H1 (cell line): Measurements from ENCODE around the gene BAIAP2. TPM values are rescaled to one million over a fixed set of nuclear protein-coding genes. Genes with fewer than 3 reads are reported as not detected.
A peak's percentile ranks its signal among the peaks of the same experiment; 100 is the strongest.

ENCODE experiments used
- CTCF ChIA-PET: fragments of 300-600 bp; sonication (Branson Sonifier 250); formaldehyde crosslinking; loops from one replicate; lab custom pipeline; 2021; ENCODE audit not compliant: partially characterized antibody; lab: Charles Lee
- POLR2A ChIA-PET: fragments of 300-600 bp; sonication (Branson Sonifier 250); formaldehyde crosslinking; loops from one replicate; lab custom pipeline; 2021; ENCODE audit warnings: inconsistent platforms; ENCODE audit not compliant: partially characterized antibody; lab: Charles Lee
- DNase-seq, 2 experiments: peaks; one replicate each; pipeline versions ENCODE4 v3.0.0 to v3.0.0-alpha.2; 2010 to 2022; ENCODE audit warnings: low spot score in 2 of 2, low read depth in 1 of 2, mixed read lengths in 1 of 2
- FAIRE-seq: peaks from 2 replicates; lab custom pipeline; 2011; peaks lifted over from hg19 to GRCh38; lab: Jason Lieb, UNC
- H2AFZ ChIP-seq: 2 replicates; pipeline ENCODE4 v1.8.1; 2012; ENCODE audit warnings: low read length, inconsistent platforms
- H2AK5ac ChIP-seq: 2 replicates; pipeline ENCODE4 v1.6.1; 2013; ENCODE audit warnings: low read depth, low read length
- H2BK120ac ChIP-seq: replicated peaks from 2 replicates; pipeline ENCODE3; 2013; ENCODE audit warnings: low read depth, low read length, inconsistent platforms
- H2BK12ac ChIP-seq: 2 replicates; pipeline ENCODE4 v1.6.1; 2013; ENCODE audit warnings: low read depth, low read length
- H2BK15ac ChIP-seq: 2 replicates; pipeline ENCODE4 v1.6.1; 2013; ENCODE audit warnings: low read length
- H2BK20ac ChIP-seq: 2 replicates; pipeline ENCODE4 v1.6.1; 2013; ENCODE audit warnings: low read length
- H2BK5ac ChIP-seq: 2 replicates; pipeline ENCODE4 v1.6.1; 2013; ENCODE audit warnings: low read depth, low read length
- H3K14ac ChIP-seq: 2 replicates; pipeline ENCODE4 v1.6.1; 2013; ENCODE audit warnings: inconsistent platforms; ENCODE audit not compliant: insufficient read length
- H3K18ac ChIP-seq: 2 replicates; pipeline ENCODE4 v1.6.1; 2013; ENCODE audit warnings: low read length; ENCODE audit errors: extremely low read depth
- H3K23ac ChIP-seq: 2 replicates; pipeline ENCODE4 v1.6.1; 2013; ENCODE audit warnings: inconsistent platforms; ENCODE audit not compliant: insufficient read length
- H3K23me2 ChIP-seq: 2 replicates; pipeline ENCODE4 v1.6.1; 2013; ENCODE audit warnings: low read depth, low read length
- H3K27ac ChIP-seq: 2 replicates; pipeline ENCODE4 v1.6.1; 2011; ENCODE audit warnings: low read depth, low read length, inconsistent platforms
- H3K27me3 ChIP-seq, 4 experiments: replicated peaks in 1 of 4; 1 replicate in 1 of 4; 2 replicates in 3 of 4; pipeline versions ENCODE4 v1.6.1 to v1.8.1; 2011 to 2013; ENCODE audit warnings: low read length in 3 of 4, mild to moderate bottlenecking in 3 of 4, inconsistent platforms in 2 of 4, mixed read lengths in 2 of 4, moderate library complexity in 1 of 4; ENCODE audit not compliant: control insufficient read depth in 3 of 4, insufficient read depth in 3 of 4; ENCODE audit errors: extremely low read depth in 1 of 4
- H3K36me3 ChIP-seq, 4 experiments: 2 replicates each; pipeline versions ENCODE4 v1.6.1 to v1.8.1; 2011 to 2013; ENCODE audit warnings: mild to moderate bottlenecking in 4 of 4, low read length in 3 of 4, moderate library complexity in 2 of 4, control low read depth in 1 of 4, inconsistent platforms in 1 of 4; ENCODE audit not compliant: insufficient read depth in 4 of 4, control insufficient read depth in 2 of 4
- H3K4ac ChIP-seq: replicated peaks from 2 replicates; pipeline ENCODE3; 2013; ENCODE audit warnings: low read length, low read depth, mixed read lengths, inconsistent platforms; ENCODE audit not compliant: insufficient read length
- H3K4me1 ChIP-seq, 4 experiments: replicated peaks in 1 of 4; 1 replicate in 1 of 4; 2 replicates in 3 of 4; pipeline versions ENCODE4 v1.6.1 to v1.8.1; 2011 to 2013; ENCODE audit warnings: low read length in 3 of 4, inconsistent platforms in 2 of 4, mixed read lengths in 1 of 4; ENCODE audit not compliant: insufficient read depth in 4 of 4, control insufficient read depth in 3 of 4
- H3K4me2 ChIP-seq, 2 experiments: 2 replicates each; pipeline versions ENCODE4 v1.6.1 to v1.8.1; 2011 to 2013; ENCODE audit warnings: low read depth in 2 of 2, low read length in 2 of 2, control low read depth in 1 of 2, inconsistent platforms in 1 of 2, mild to moderate bottlenecking in 1 of 2; ENCODE audit not compliant: insufficient read depth in 1 of 2
- H3K4me3 ChIP-seq, 4 experiments: fragments of 200-600, 300-600 bp in 1 of 4; sonication (generic), shearing (Covaris generic), sonication (Bioruptor Twin) in 1 of 4; 2 replicates each; pipeline versions ENCODE4 v1.5.1 to v1.8.1; 2011 to 2016; ENCODE audit warnings: low read length in 4 of 4, low read depth in 3 of 4, control low read depth in 2 of 4, inconsistent platforms in 2 of 4, mild to moderate bottlenecking in 2 of 4, mixed read lengths in 1 of 4, moderate library complexity in 1 of 4; ENCODE audit not compliant: insufficient read depth in 2 of 4; ENCODE audit errors: extremely low read depth in 1 of 4
- H3K56ac ChIP-seq: replicated peaks from 2 replicates; pipeline ENCODE3; 2013; ENCODE audit warnings: low read depth, mild to moderate bottlenecking, mixed read lengths, low read length, inconsistent platforms; ENCODE audit not compliant: insufficient read length
- H3K79me1 ChIP-seq: 2 replicates; pipeline ENCODE4 v1.6.1; 2013; ENCODE audit warnings: low read depth, low read length, control low read depth
- H3K79me2 ChIP-seq, 2 experiments: 2 replicates each; pipeline versions ENCODE4 v1.6.1 to v1.8.1; 2012 to 2013; ENCODE audit warnings: low read length in 2 of 2, mild to moderate bottlenecking in 2 of 2, inconsistent platforms in 1 of 2; ENCODE audit not compliant: insufficient read depth in 2 of 2, control insufficient read depth in 1 of 2
- H3K9ac ChIP-seq, 4 experiments: replicated peaks in 1 of 4; 1 replicate in 1 of 4; 2 replicates in 3 of 4; pipeline versions ENCODE4 v1.6.1 to v1.8.1; 2011 to 2013; ENCODE audit warnings: low read depth in 3 of 4, low read length in 3 of 4, control low read depth in 2 of 4, mild to moderate bottlenecking in 2 of 4, moderate library complexity in 2 of 4, inconsistent platforms in 1 of 4; ENCODE audit errors: extremely low read depth in 1 of 4
- H3K9me3 ChIP-seq, 2 experiments: 2 replicates each; pipeline versions ENCODE4 v1.6.1 to v1.8.1; 2012 to 2013; ENCODE audit warnings: mild to moderate bottlenecking in 2 of 2, moderate library complexity in 2 of 2, control low read depth in 1 of 2, inconsistent platforms in 1 of 2, low read depth in 1 of 2, low read length in 1 of 2, mixed read lengths in 1 of 2; ENCODE audit not compliant: insufficient read depth in 2 of 2
- H4K20me1 ChIP-seq, 2 experiments: replicated peaks in 1 of 2; 2 replicates each; pipeline versions ENCODE3 to v1.8.1; 2011 to 2013; ENCODE audit warnings: inconsistent platforms in 2 of 2, low read length in 2 of 2, mild to moderate bottlenecking in 1 of 2; ENCODE audit not compliant: insufficient read depth in 2 of 2, control insufficient read depth in 1 of 2
- H4K5ac ChIP-seq: 2 replicates; pipeline ENCODE4 v1.6.1; 2013; ENCODE audit warnings: low read length, low read depth, mixed read lengths, inconsistent platforms; ENCODE audit not compliant: insufficient read length
- H4K8ac ChIP-seq: 2 replicates; pipeline ENCODE4 v1.8.0; 2013; ENCODE audit warnings: mild to moderate bottlenecking, moderate library complexity, low read length, inconsistent platforms; ENCODE audit not compliant: insufficient read depth; ENCODE audit errors: extremely low read depth
- H4K91ac ChIP-seq: replicated peaks from 2 replicates; pipeline ENCODE3; 2013; ENCODE audit warnings: low read length, mixed read lengths, inconsistent platforms; ENCODE audit not compliant: insufficient read length
- CTBP2 ChIP-seq: IDR thresholded peaks from 2 replicates; pipeline ENCODE4 v1.7.0; 2011; ENCODE audit warnings: borderline replicate concordance, mild to moderate bottlenecking, moderate library complexity, mixed read lengths, low read length; ENCODE audit not compliant: insufficient read depth, insufficient read length
- KDM4A ChIP-seq: IDR thresholded peaks from one replicate; pipeline ENCODE4 v1.7.1; 2012; ENCODE audit warnings: low read depth, mild to moderate bottlenecking, moderate library complexity, low read length, inconsistent platforms; ENCODE audit not compliant: severe bottlenecking
- SIN3A ChIP-seq, 2 experiments: IDR thresholded peaks in 1 of 2; conservative IDR thresholded peaks in 1 of 2; 2 replicates each; pipeline ENCODE4 v1.6.1; 2011 to 2012; ENCODE audit warnings: low read length in 2 of 2, improper control_type of control experiment in 1 of 2, low read depth in 1 of 2, mild to moderate bottlenecking in 1 of 2
- SP2 ChIP-seq: IDR thresholded peaks from 2 replicates; pipeline ENCODE4 v1.6.1; 2012; ENCODE audit warnings: mild to moderate bottlenecking, low read length, inconsistent platforms
- SP4 ChIP-seq: IDR thresholded peaks from 2 replicates; pipeline ENCODE4 v1.6.1; 2012; ENCODE audit warnings: low read length, inconsistent platforms
- WGBS, 2 experiments: shearing (Covaris generic) in 1 of 2; methylation state at CpG; one replicate each; pipeline versions ENCODE4 v1.1.6 to v1.1.7; 2013 to 2015; ENCODE audit warnings: low lambda C conversion rate in 2 of 2, mixed read lengths in 2 of 2, inconsistent platforms in 1 of 2, low coverage in 1 of 2, missing lambda C conversion rate in 1 of 2; ENCODE audit not compliant: insufficient replicate concordance in 2 of 2, insufficient coverage in 1 of 2, insufficient read length in 1 of 2; ENCODE audit errors: extremely low coverage in 1 of 2, missing lambda C conversion rate in 1 of 2; 5-methylcytosine and 5-hydroxymethylcytosine counted together
- long read RNA-seq, 2 experiments: library from RNA in 1 of 2; library from capped mRNA in 1 of 2; stranded (forward); transcript quantifications; one replicate each; pipeline ENCODE4 v2.0.0, GENCODE V29; 2021; ENCODE audit warnings: inconsistent platforms in 1 of 2
- polyA minus RNA-seq, 3 experiments: library from RNA; depleted of rRNA, polyadenylated mRNA; stranded (reverse); fragments of >200 nt; gene quantifications; 1 replicate in 2 of 3; 2 replicates in 1 of 3; pipeline ENCODE4 v1.2.3, GENCODE V29; 2011
- polyA plus RNA-seq, 7 experiments: library from polyadenylated mRNA; depleted of rRNA in 3 of 7; stranded (reverse) in 5 of 7; unstranded in 2 of 7; fragments of >200 nt in 5 of 7; fragments of 200-250 nt in 2 of 7; gene quantifications; 1 replicate in 5 of 7; 2 replicates in 1 of 7; 4 replicates in 1 of 7; pipeline versions ENCODE4 v1.2.1 to v1.2.3, GENCODE V29; 2011 to 2013; ENCODE audit warnings: missing spikeins in 2 of 7, mixed read lengths in 2 of 7
- total RNA-seq: library from RNA; stranded (reverse); fragmentation: NEBNext Ultra II Directional; extraction: Animal tissue kit (Norgen Biotek cat#: 25700); gene quantifications from 2 replicates; pipeline ENCODE4 v1.2.1, GENCODE V29; 2021

The BAIAP2 gene, protein sequence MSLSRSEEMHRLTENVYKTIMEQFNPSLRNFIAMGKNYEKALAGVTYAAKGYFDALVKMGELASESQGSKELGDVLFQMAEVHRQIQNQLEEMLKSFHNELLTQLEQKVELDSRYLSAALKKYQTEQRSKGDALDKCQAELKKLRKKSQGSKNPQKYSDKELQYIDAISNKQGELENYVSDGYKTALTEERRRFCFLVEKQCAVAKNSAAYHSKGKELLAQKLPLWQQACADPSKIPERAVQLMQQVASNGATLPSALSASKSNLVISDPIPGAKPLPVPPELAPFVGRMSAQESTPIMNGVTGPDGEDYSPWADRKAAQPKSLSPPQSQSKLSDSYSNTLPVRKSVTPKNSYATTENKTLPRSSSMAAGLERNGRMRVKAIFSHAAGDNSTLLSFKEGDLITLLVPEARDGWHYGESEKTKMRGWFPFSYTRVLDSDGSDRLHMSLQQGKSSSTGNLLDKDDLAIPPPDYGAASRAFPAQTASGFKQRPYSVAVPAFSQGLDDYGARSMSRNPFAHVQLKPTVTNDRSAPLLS
- total RNA-seq (18.4 and 22.8 TPM in 2 replicates), polyA plus RNA-seq (2011; rRNA removed) (10.0 and 19.8 TPM in 2 replicates), polyA minus RNA-seq (2011; rRNA and poly(A)+ RNA removed) (9.6 and 11.6 TPM in 2 replicates)
- polyA plus RNA-seq (2011; cell fraction: cytosol; rRNA removed), result 8.2 TPM
- polyA plus RNA-seq (2011; cell fraction: nucleus; rRNA removed), result 25.9 TPM
- polyA plus RNA-seq (2012, experiment 1 of 2), result 12.1 to 15.1 TPM (median 14.9 TPM) in 4 replicates
- polyA plus RNA-seq (2012, experiment 2 of 2), result 15.4 TPM
- polyA plus RNA-seq (2013, experiment 1 of 2), result 12.5 TPM
- 11.0 TPM for polyA plus RNA-seq (2013, experiment 2 of 2)
- 15.8 TPM for polyA minus RNA-seq (2011; cell fraction: cytosol; rRNA and poly(A)+ RNA removed)
- polyA minus RNA-seq (2011; cell fraction: nucleus; rRNA and poly(A)+ RNA removed), result 25.5 TPM
- long read RNA-seq, experiment 1, partial matches to known transcripts, result 8 of 13 reads
- long read RNA-seq, experiment 1, other reads (novel, unspliced or antisense), result 4 of 13 reads
- long read RNA-seq, experiment 2, partial matches to known transcripts, result 1 of 3 reads
- long read RNA-seq, experiment 2, other reads (novel, unspliced or antisense), result 0 of 3 reads

DNA sequence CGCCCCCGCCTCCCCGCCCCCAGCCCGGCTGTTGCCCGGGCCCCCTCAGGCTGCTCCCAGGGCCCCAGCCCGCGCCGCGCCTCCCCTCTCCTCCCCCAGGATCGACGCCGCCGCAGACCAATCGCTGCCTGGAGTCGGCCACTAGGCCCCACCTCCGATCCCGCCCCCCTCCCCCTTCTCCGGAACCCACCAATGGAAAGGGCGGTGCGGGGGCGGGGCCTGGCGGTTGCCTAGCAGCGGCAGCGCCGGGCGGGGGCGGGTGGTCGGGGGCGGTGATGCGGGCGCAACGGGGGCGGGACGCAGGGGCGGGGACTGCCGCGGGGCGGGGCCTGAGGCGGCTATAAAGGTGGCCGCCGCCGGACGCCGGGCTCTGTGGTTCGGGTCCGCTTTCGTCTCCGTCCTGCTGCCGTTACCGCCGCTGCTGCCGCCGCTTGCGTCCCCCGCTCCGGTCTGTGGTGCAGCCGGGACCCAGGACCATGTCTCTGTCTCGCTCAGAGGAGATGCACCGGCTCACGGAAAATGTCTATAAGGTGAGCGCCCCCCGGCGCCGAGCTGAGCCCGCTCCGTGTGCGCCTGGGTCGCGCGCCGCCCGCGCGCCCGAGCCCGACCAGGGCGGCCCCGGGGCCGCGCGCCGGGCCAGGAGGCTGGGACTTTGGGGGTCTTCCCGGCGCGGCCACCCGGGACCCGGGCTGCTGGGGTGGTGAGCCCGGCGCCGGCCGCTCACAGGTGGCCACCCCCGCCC lies at the start of gene BAIAP2:
Gene BAIAP2, plus strand, starts transcription at position 373 of the 742 bp plus-strand sequence. Its CDS starts 104 bp downstream, at position 477.
- Histone ChIP-seq H2BK15ac (peak within 1 kb of the TSS; percentile 29; the same call in 1 of the 2 replicates), H3K23ac (no peak within 1 kb of the TSS), H3K79me1 (peaks cover 12% of the 10 kb centered on the region), H3K23me2 (peaks cover 10% of the 10 kb centered on the region; the same call in 1 of the 2 replicates), H4K20me1 (peaks cover 5 to 31% of the 10 kb centered on the region in 2 experiments), H3K36me3 (no peaks in the 10 kb centered on the region), H3K9me3 (no peaks in the 10 kb centered on the region), H3K79me2 (peaks cover 0 to 32% of the 10 kb centered on the region in 2 experiments; a peak in 2 of 4 replicates), H2BK5ac (no peak within 1 kb of the TSS), H3K9ac (peak within 1 kb of the TSS in 3 of 4 experiments; percentile 6 to 65 (median 54); a peak in 3 of 7 replicates), H2BK12ac (no peak within 1 kb of the TSS), H4K91ac (no peak within 1 kb of the TSS), H2BK20ac (no peak within 1 kb of the TSS), H2AK5ac (no peak within 1 kb of the TSS), H3K4me3 (peak within 1 kb of the TSS; percentile 57 to 97 (median 72)), H3K4me2 (peak within 1 kb of the TSS; percentile 77 to 83), H3K14ac (no peak within 1 kb of the TSS), H4K8ac (peak within 1 kb of the TSS; percentile 15; the same call in 1 of the 2 replicates), H2BK120ac (no peak within 1 kb of the TSS), H3K4ac (no peak within 1 kb of the TSS), H3K27ac (no peak within 1 kb of the TSS), H3K27me3 (peaks cover 0 to 11% (median 5%) of the 10 kb centered on the region in 4 experiments; a peak in 5 of 7 replicates), H3K4me1 (peaks cover 0 to 19% (median 9%) of the 10 kb centered on the region in 4 experiments; a peak in 5 of 7 replicates), H2AFZ (no peak within 1 kb of the TSS), H4K5ac (peak within 1 kb of the TSS; percentile 72), H3K56ac (no peak within 1 kb of the TSS), H3K18ac (no peak within 1 kb of the TSS; the same call in 1 of the 2 replicates)
- CTCF ChIA-PET, result interaction anchor here (3.0 kb wide), 1 partner anchor 11 kb away, joined by 14 read pairs; no protein-coding TSS in a partner anchor
- POLR2A ChIA-PET, result interaction anchor here (0.8 to 5.9 kb wide), 16 partner anchors 9 to 79 kb away, joined by 3 to 42 read pairs (median 4); no protein-coding TSS in a partner anchor
- 0% methylated on average over 1 of the region's 92 CpGs; no CpG with 5 or more reads in 1 of the 2 experiments for WGBS, 2 experiments
- FAIRE-seq, result no peak
- DNase-seq, result peak; percentile 77 to 97
- peak; percentile 38; a peak in 1 of 4 replicates for TF ChIP-seq SIN3A (conservative IDR thresholded peaks at IDR 0.05 in 1 of 2, IDR thresholded peaks at IDR 0.05 in 1 of 2; ENCODE audit: low read depth in 1 of 2, low read length in 2 of 2)
- peak; percentile 34; the same call in 1 of the 2 replicates for TF ChIP-seq SP2
- TF ChIP-seq KDM4A, result peak; percentile 56
- TF ChIP-seq CTBP2, result no peak
- TF ChIP-seq SP4, result 0 out of 2 replicates have a peak, but pooled peaks have one; percentile 28
